Measurements from ENCODE around the gene MINDY3.
"Not testable (repeated sequence)": the region's sequence is repeated elsewhere in the genome, so short reads cannot be mapped to it uniquely, and the experiment has no call there.

The MINDY3 gene

DNA sequence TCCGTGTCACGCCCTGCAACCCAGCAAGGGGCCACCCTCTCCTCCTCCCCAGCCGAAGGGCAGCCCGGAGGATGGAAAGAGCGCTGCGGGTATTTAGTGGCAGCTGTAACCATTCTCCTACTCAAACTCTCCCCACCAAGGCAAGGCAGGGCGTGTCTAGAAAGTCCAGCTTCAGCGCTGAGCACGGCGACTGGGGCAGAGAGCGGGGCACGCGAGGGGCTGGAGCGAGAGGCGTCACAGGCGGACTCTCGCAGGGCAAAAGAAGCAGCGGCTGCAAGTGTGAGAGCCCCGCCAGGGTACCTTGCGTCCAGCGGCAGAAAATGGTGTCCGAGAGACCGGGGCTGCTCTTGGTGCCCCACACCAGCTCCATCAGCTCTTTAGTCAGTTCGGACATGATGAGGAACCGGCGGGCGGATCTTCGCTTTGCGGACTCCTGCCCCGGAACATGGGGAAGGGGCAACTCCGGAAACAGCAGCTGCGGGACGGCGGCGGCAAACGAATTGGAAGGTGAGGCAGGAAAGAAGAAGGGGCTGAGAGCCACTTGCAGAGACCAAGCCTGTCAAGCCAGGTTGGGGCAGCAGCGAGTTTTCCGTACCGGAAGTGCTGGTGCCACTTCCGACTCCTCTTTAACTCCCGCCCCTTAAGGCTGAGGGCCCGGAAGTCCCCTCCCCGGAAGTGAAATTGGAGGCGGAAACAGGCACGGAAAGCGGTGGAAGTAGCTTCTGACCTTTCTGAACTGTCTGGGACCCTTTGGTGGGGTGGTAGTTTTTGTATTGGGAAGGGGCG, at the start of gene MINDY3:
TSS of gene MINDY3 (minus strand) at position 602 of the 786 bp plus-strand sequence. CDS start at position 394, 208 bp downstream.
- DNase-seq, result peak; percentile 77 to 81 (median 77)

DNA sequence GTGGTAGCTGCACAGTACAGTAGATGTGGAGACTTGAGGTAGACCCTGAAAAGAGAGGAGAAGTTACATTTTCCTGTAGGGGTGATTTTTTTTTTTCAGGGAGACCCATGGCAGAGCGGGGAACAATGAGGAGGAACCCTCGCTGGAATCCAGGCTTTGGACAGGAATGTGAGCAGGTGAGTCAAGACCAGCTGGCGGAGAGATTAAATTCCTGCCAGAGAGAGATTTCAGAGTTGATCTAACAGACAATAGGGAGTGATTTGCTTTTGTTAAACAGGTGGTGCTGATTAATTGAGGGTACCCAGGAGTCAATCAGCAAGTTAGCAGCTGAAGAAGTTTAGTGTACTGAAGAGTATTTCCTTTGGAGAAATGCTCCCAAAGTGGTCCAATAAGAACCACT, 41.6 kb upstream of the MINDY3 start:
- no peak for DNase-seq

DNA sequence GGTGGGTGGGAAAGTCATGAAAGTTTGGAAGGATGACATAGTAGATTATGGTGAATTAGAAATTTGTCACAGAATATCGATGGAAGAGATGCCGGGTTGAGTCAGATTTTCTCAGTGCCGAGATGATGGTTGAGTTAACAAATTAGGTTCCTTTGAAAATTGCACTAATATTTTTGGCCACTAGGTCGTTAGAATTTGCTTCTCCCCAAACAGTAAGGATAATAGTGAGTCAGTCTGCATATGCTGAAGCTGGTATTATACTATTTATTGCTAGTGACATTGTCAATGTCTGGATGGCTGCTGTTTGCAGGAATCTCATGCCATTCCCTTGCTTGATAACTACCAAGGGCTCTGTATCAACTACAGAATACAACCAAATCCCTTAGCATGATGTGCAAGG, 37.7 kb upstream of the MINDY3 start:
- DNase-seq, result peak in 2 of 3 donors; percentile 11 to 44

DNA sequence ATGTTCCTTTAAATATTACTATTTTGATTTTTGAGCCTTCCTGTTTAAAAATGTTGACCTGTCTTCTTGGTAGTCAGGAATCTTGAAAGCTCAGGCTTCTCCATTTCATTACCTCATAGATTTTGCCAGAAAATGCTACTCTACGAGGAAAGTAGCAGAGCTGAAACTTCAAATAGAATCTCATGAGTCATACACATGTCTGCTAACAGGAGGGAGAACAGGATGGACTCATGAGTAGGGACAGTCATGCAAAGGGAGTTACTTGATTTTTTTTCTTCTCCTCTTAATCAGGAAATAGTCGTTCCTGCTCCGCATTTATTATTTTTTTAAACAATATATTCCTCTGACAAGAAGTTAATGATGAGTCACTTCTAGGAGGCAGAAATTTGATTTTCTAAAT, 37.0 kb upstream of the MINDY3 start:
- peak in 2 of 3 donors; percentile 6 to 8 for DNase-seq

GRCh38 chr10:15896654-15897053, 36.3 kb upstream of the MINDY3 start:
- no peak for DNase-seq

- DNase-seq, result no peak
Observed at GRCh38 chr10:15884447-15884846, 24.1 kb upstream of the MINDY3 start.

DNA sequence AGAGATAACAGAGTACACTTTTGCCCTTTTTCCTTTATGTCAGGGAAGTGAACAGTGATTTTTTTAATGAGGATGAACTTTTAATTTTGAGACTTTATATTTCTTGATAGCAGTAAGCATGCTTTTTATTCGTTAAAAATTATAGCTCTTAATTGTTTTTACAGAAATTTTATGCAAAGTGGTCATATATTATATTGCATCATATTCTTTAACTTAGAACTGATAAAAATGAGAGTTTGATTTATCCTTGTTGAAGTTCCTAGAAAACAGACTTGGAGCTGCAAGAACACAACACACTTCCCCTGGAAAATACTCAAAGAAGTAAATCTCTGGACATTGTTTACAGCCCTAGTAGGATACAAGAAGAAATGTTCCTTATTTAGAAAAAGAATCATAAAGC, 21.2 kb upstream of the MINDY3 start:
- no peak for DNase-seq

GRCh38 chr10:15879663-15880062, 19.4 kb upstream of the MINDY3 start:
- DNase-seq, result peak in 2 of 3 donors; percentile 36 to 48

GRCh38 chr10:15879058-15879457, 18.8 kb upstream of the MINDY3 start:
- peak; percentile 16 to 64 (median 54) for DNase-seq

DNA sequence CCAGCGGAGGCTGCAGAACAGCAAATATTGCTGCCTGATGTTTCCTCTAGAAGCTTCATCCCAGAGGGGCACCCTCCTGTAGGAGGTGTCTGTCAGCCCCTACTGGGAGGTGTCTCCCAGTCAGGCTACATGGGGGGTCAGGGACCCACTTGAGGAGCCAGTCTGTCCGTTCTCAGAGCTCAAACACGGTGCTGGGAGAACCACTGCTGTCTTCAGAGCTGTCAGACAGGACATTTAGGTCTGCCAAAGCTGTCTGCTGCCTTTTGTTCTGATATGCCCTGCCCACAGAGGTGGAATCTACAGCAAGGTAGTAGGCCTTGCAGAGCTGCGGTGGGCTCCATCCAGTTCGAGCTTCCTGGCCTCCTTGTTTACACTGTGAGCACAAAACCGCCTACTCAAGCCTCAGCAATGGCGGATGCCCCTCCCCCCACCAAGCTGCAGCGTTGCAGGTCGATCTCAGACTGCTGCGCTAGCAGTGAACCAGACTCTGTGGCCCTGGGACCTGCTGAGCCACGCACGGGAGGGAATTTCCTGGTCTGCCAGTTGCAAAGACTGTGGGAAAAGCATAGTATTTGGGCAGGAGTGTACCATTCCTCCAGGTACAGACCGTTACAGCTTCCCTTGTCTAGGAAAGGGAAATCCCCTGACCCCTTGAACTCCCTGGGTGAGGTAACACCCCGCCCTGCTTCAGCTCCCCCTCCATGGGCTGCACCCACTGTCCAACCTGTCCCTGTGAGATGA, 17.7 kb upstream of the MINDY3 start:
- DNase-seq, result no peak

GRCh38 chr10:15876274-15876673, 16.0 kb upstream of the MINDY3 start:
- not testable (repeated sequence) for DNase-seq

- DNase-seq, result not testable (repeated sequence)
Observed at GRCh38 chr10:15872645-15873044, 12.3 kb upstream of the MINDY3 start.

GRCh38 chr10:15871823-15872222, 11.5 kb upstream of the MINDY3 start:
- DNase-seq, result no peak

- DNase-seq, result no peak
Observed at GRCh38 chr10:15869935-15870334, 9.6 kb upstream of the MINDY3 start.

- DNase-seq, result no peak
Observed at GRCh38 chr10:15868006-15868405, 7.7 kb upstream of the MINDY3 start.

DNA sequence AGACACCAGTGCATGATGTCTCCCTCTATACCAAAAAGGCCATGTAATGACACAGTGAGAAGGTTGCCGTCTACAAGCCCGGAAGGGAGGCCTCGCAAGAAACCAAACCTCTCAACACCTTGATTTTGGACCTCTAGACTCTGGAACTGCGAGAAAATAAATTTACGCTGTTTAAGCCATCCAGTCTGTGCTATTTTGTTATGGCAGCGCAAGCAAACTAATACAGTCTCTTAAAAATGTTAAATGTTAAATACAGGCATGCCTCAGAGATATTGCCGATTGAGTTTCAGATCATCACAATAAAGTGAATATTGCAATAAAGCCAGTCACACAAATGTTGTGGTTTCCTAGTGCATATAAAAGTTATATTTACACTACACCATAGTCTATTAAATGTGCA, 5.0 kb upstream of the MINDY3 start:
- no peak for DNase-seq

GRCh38 chr10:15864419-15864818, 4.1 kb upstream of the MINDY3 start:
- no peak for DNase-seq

GRCh38 chr10:15863733-15864132, 3.4 kb upstream of the MINDY3 start:
- no peak for DNase-seq

- DNase-seq, result no peak
Observed at GRCh38 chr10:15863323-15863722, 3.0 kb upstream of the MINDY3 start.

- DNase-seq, result no peak
Observed at GRCh38 chr10:15860692-15861201, 440 bp upstream of the MINDY3 start.

DNA sequence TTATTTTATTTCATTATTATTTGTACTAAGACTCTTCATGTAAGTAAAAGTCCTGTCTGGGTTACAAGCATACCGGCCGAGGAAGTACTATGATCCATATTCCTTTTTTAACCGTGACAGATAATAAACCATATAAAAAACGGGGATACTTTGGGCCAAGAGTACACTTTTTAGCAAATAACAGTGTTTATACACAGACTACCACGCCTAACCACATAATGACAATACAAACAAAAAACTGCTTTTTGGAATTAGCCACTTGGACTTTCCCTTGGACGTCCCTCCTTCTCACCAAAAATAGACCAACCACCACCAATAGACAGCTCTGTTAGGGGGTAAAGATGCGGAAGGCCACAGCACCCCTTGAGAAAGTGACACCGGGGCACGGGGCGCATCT, 800 bp downstream of the MINDY3 start:
- DNase-seq, result peak; percentile 60 to 69 (median 66)

GRCh38 chr10:15858861-15859281, 1.4 kb downstream of the MINDY3 start:
- peak; percentile 30 to 74 (median 65) for DNase-seq

DNA sequence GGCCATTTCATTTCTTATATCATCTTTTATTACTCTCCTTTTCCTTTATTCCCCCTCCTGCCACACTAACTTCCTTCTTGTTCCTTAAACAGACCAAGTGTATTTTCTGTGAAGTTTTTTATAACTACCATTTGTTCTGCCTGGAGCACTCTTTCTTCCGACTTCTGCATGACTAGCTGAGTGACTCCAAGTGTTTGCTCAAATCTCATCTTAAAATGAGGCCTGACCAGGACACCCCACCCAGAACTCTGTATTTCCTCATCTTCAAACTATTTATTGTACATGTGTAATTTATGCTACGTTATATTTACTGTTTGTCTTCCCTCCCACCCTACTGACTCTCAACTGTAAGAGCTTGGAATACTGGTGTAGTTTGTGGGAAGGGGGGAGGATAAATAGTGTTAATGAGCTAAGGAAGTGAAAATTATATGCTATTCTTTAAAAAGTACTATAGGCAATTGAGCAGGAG, 3.2 kb downstream of the MINDY3 start:
- no peak for DNase-seq
